Activated CD8-positive, alpha-beta T cell treated with anti-CD3 and anti-CD28 coated beads, Interleukin-2, amount 10 ng/mL, durations not matched to agents 7 days and 5 days (primary cell): ENCODE results near the gene SASS6. TPM values are rescaled to one million over a fixed set of nuclear protein-coding genes. Genes with fewer than 3 reads are reported as not detected.

ENCODE experiments used
- ATAC-seq: fragments of 150-1000 bp; cut with Tn5 transposase; one replicate; pipeline ENCODE4 v1.10.0; 2021; ENCODE audit warnings: moderate library complexity
- CTCF ChIA-PET: fragments of 350-600 bp; sonication (Branson Sonifier 250); formaldehyde crosslinking; loops from one replicate; lab custom pipeline; 2021; ENCODE audit warnings: antibody characterized with exemption; lab: Charles Lee
- POLR2A ChIA-PET: fragments of 350-600 bp; sonication (Branson Sonifier 250); formaldehyde crosslinking; loops from one replicate; lab custom pipeline; 2021; ENCODE audit warnings: antibody characterized with exemption; lab: Charles Lee
- DNase-seq: peaks from one replicate; pipeline ENCODE4 v3.0.0-alpha.2; 2020
- H3K27ac Mint-ChIP-seq: one replicate; pipeline ENCODE4 v1.8.0; 2021; ENCODE audit warnings: mild to moderate bottlenecking, mixed read lengths
- H3K27me3 Mint-ChIP-seq: one replicate; pipeline ENCODE4 v1.8.0; 2021; ENCODE audit warnings: low read depth, mixed read lengths
- H3K36me3 Mint-ChIP-seq: one replicate; pipeline ENCODE4 v1.8.0; 2021; ENCODE audit warnings: low read depth, mixed read lengths
- H3K4me1 Mint-ChIP-seq: one replicate; pipeline ENCODE4 v1.8.0; 2021; ENCODE audit warnings: low read depth, mixed read lengths
- H3K4me3 Mint-ChIP-seq: one replicate; pipeline ENCODE4 v1.8.0; 2021; ENCODE audit warnings: mild to moderate bottlenecking, mixed read lengths
- H3K9me3 Mint-ChIP-seq: one replicate; pipeline ENCODE4 v1.8.0; 2022; ENCODE audit warnings: mixed read lengths; ENCODE audit not compliant: insufficient read depth
- total RNA-seq, 2 experiments: library from RNA; stranded (reverse); gene quantifications; one replicate each; pipeline ENCODE4 v1.2.3, GENCODE V29; 2021

SASS6 gene
- total RNA-seq, 2 experiments from 2014 or later = 16.4 to 17.7 TPM

GRCh38 chr1:100145116-100145515 is 12.4 kb upstream of the SASS6 start:
- CTCF ChIA-PET = no interaction called here
- no peak for DNase-seq
- Mint-ChIP-seq H3K4me1 (no peaks in the 10 kb centered on the region), H3K27ac (no peak overlapping the region), H3K9me3 (no peaks in the 10 kb centered on the region), H3K36me3 (peaks cover 44% of the 10 kb centered on the region), H3K27me3 (no peaks in the 10 kb centered on the region), H3K4me3 (no peak overlapping the region)
- POLR2A ChIA-PET = no interaction called here
- no peak for ATAC-seq

GRCh38 chr1:100142343-100142742 is 9.6 kb upstream of the SASS6 start:
- H3K4me1 Mint-ChIP-seq = no peaks in the 10 kb centered on the region
- peaks cover 54% of the 10 kb centered on the region for H3K36me3 Mint-ChIP-seq
- ATAC-seq (no peak), DNase-seq (no peak)
- H3K27me3 Mint-ChIP-seq = no peaks in the 10 kb centered on the region
- POLR2A ChIA-PET = no interaction called here
- CTCF ChIA-PET = interaction anchor here (1.1 kb wide), 1 partner anchor 9 kb away, joined by 4 read pairs; the partner anchor contains the start of gene TRMT13
- no peak overlapping the region for H3K27ac Mint-ChIP-seq
- H3K9me3 Mint-ChIP-seq = no peaks in the 10 kb centered on the region
- no peak overlapping the region for H3K4me3 Mint-ChIP-seq

GRCh38 chr1:100141192-100141591 is 8.5 kb upstream of the SASS6 start:
- no peak for DNase-seq
- no peaks in the 10 kb centered on the region for H3K4me1 Mint-ChIP-seq
- H3K4me3 Mint-ChIP-seq = no peak overlapping the region
- peaks cover 54% of the 10 kb centered on the region for H3K36me3 Mint-ChIP-seq
- no peaks in the 10 kb centered on the region for H3K9me3 Mint-ChIP-seq
- no peak for ATAC-seq
- POLR2A ChIA-PET = no interaction called here
- CTCF ChIA-PET = interaction anchor here (1.1 kb wide), 1 partner anchor 8 kb away, joined by 4 read pairs; the partner anchor contains the start of gene TRMT13
- H3K27ac Mint-ChIP-seq = no peak overlapping the region
- no peaks in the 10 kb centered on the region for H3K27me3 Mint-ChIP-seq

GRCh38 chr1:100137602-100138001 is 4.9 kb upstream of the SASS6 start:
- no peaks in the 10 kb centered on the region for H3K27me3 Mint-ChIP-seq
- POLR2A ChIA-PET = no interaction called here
- no peak overlapping the region for H3K4me3 Mint-ChIP-seq
- H3K9me3 Mint-ChIP-seq = no peaks in the 10 kb centered on the region
- peaks cover 10% of the 10 kb centered on the region for H3K4me1 Mint-ChIP-seq
- CTCF ChIA-PET = interaction anchor here (0.6 kb wide), 1 partner anchor 9 kb away, joined by 3 read pairs; no protein-coding TSS in a partner anchor
- H3K36me3 Mint-ChIP-seq = peaks cover 39% of the 10 kb centered on the region
- no peak for DNase-seq
- H3K27ac Mint-ChIP-seq = no peak overlapping the region
- ATAC-seq = no peak

- H3K9me3 Mint-ChIP-seq = no peaks in the 10 kb centered on the region
- DNase-seq (no peak), ATAC-seq (no peak)
- POLR2A ChIA-PET = no interaction called here
- H3K27ac Mint-ChIP-seq = no peak overlapping the region
- no peaks in the 10 kb centered on the region for H3K27me3 Mint-ChIP-seq
- H3K36me3 Mint-ChIP-seq = peaks cover 33% of the 10 kb centered on the region
- peak overlapping the region; percentile 29 for H3K4me3 Mint-ChIP-seq
- H3K4me1 Mint-ChIP-seq = peaks cover 30% of the 10 kb centered on the region
- CTCF ChIA-PET = no interaction called here
Measured at GRCh38 chr1:100134872-100135271, 2.1 kb upstream of the SASS6 start.

- CTCF ChIA-PET = interaction anchor here (1.5 kb wide), 1 partner anchor 22 kb away, joined by 4 read pairs; no protein-coding TSS in a partner anchor
- H3K4me3 Mint-ChIP-seq = peak overlapping the region; percentile 99
- POLR2A ChIA-PET = no interaction called here
Measured at GRCh38 chr1:100131623-100132022, 1.1 kb downstream of the SASS6 start.

GRCh38 chr1:100130552-100131077 is 2.1 kb downstream of the SASS6 start:
- H3K27ac Mint-ChIP-seq = no peak overlapping the region
- DNase-seq (no peak), ATAC-seq (no peak)
- H3K9me3 Mint-ChIP-seq = no peaks in the 10 kb centered on the region
- H3K27me3 Mint-ChIP-seq = no peaks in the 10 kb centered on the region
- H3K4me1 Mint-ChIP-seq = peaks cover 33% of the 10 kb centered on the region
- CTCF ChIA-PET = interaction anchor here (1.5 kb wide), 1 partner anchor 23 kb away, joined by 4 read pairs; no protein-coding TSS in a partner anchor
- no peak overlapping the region for H3K4me3 Mint-ChIP-seq
- H3K36me3 Mint-ChIP-seq = peaks cover 23% of the 10 kb centered on the region
- POLR2A ChIA-PET = interaction anchor here (1.2 kb wide), 1 partner anchor 14 kb away, joined by 4 read pairs; no protein-coding TSS in a partner anchor

More at GRCh38 chr1:100131623-100132022, 1.1 kb downstream of the SASS6 start:
- Mint-ChIP-seq H3K27ac (peak overlapping the region; percentile 97), H3K36me3 (peaks cover 15% of the 10 kb centered on the region), H3K4me1 (peaks cover 33% of the 10 kb centered on the region), H3K9me3 (no peaks in the 10 kb centered on the region), H3K27me3 (no peaks in the 10 kb centered on the region)
- DNase-seq (no peak), ATAC-seq (no peak)

GRCh38 chr1:100127226-100127625 is 5.5 kb downstream of the SASS6 start:
- no peak overlapping the region for H3K27ac Mint-ChIP-seq
- no peaks in the 10 kb centered on the region for H3K9me3 Mint-ChIP-seq
- no peaks in the 10 kb centered on the region for H3K27me3 Mint-ChIP-seq
- peaks cover 26% of the 10 kb centered on the region for H3K36me3 Mint-ChIP-seq
- ATAC-seq (no peak), DNase-seq (no peak)
- H3K4me1 Mint-ChIP-seq = peaks cover 21% of the 10 kb centered on the region
- no peak overlapping the region for H3K4me3 Mint-ChIP-seq
- POLR2A ChIA-PET = no interaction called here
- CTCF ChIA-PET = no interaction called here

- CTCF ChIA-PET = interaction anchor here (1.2 kb wide), 1 partner anchor 40 kb away, joined by 3 read pairs; no protein-coding TSS in a partner anchor
- peaks cover 38% of the 10 kb centered on the region for H3K36me3 Mint-ChIP-seq
Measured at GRCh38 chr1:100122177-100122576, 10.6 kb downstream of the SASS6 start.

GRCh38 chr1:100115524-100115923 is 17.2 kb downstream of the SASS6 start:
- H3K27me3 Mint-ChIP-seq = no peaks in the 10 kb centered on the region
- peaks cover 33% of the 10 kb centered on the region for H3K36me3 Mint-ChIP-seq
- H3K9me3 Mint-ChIP-seq = no peaks in the 10 kb centered on the region
- no peak overlapping the region for H3K4me3 Mint-ChIP-seq
- H3K4me1 Mint-ChIP-seq = no peaks in the 10 kb centered on the region
- ChIA-PET CTCF (no interaction called here), POLR2A (no interaction called here)
- no peak overlapping the region for H3K27ac Mint-ChIP-seq
- no peak for ATAC-seq
- DNase-seq = no peak

More at GRCh38 chr1:100122177-100122576, 10.6 kb downstream of the SASS6 start:
- POLR2A ChIA-PET = interaction anchor here (0.6 kb wide), 1 partner anchor 322 kb away, joined by 3 read pairs; no protein-coding TSS in a partner anchor
- Mint-ChIP-seq H3K9me3 (no peaks in the 10 kb centered on the region), H3K4me1 (no peaks in the 10 kb centered on the region), H3K27me3 (no peaks in the 10 kb centered on the region), H3K27ac (no peak overlapping the region), H3K4me3 (no peak overlapping the region)
- ATAC-seq (no peak), DNase-seq (no peak)

- ATAC-seq (no peak), DNase-seq (no peak)
- ChIA-PET CTCF (interaction anchor here (1.3 kb wide), 1 partner anchor 759 kb away, joined by 4 read pairs; no protein-coding TSS in a partner anchor), POLR2A (no interaction called here)
- peaks cover 5% of the 10 kb centered on the region for H3K4me1 Mint-ChIP-seq
- H3K36me3 Mint-ChIP-seq = peaks cover 26% of the 10 kb centered on the region
- H3K9me3 Mint-ChIP-seq = no peaks in the 10 kb centered on the region
- no peak overlapping the region for H3K27ac Mint-ChIP-seq
- no peak overlapping the region for H3K4me3 Mint-ChIP-seq
- H3K27me3 Mint-ChIP-seq = no peaks in the 10 kb centered on the region
Measured at GRCh38 chr1:100109554-100110066, 23.1 kb downstream of the SASS6 start.

GRCh38 chr1:100107696-100108095 is 25.0 kb downstream of the SASS6 start:
- H3K36me3 Mint-ChIP-seq = peaks cover 33% of the 10 kb centered on the region
- ChIA-PET POLR2A (no interaction called here), CTCF (interaction anchor here (0.7 kb wide), 1 partner anchor 20 kb away, joined by 3 read pairs; no protein-coding TSS in a partner anchor)
- H3K27me3 Mint-ChIP-seq = no peaks in the 10 kb centered on the region
- H3K4me3 Mint-ChIP-seq = no peak overlapping the region
- DNase-seq (no peak), ATAC-seq (no peak)
- no peaks in the 10 kb centered on the region for H3K9me3 Mint-ChIP-seq
- peaks cover 5% of the 10 kb centered on the region for H3K4me1 Mint-ChIP-seq
- no peak overlapping the region for H3K27ac Mint-ChIP-seq
